ENCODE measurements around the gene TMUB2.

The TMUB2 gene

GRCh38 chr17:44176671-44177501 lies 9.9 kb upstream of the TMUB2 start:
- DNase-seq = no peak

- DNase-seq = no peak
Measured at GRCh38 chr17:44177640-44178039, 9.1 kb upstream of the TMUB2 start.

- no peak for DNase-seq
Measured at GRCh38 chr17:44178133-44178532, 8.6 kb upstream of the TMUB2 start.

- DNase-seq = no peak
Measured at GRCh38 chr17:44183024-44183423, 3.7 kb upstream of the TMUB2 start.

- DNase-seq = no peak
Measured at GRCh38 chr17:44184212-44184810, 2.5 kb upstream of the TMUB2 start.

- DNase-seq = peak; percentile 59
Measured at GRCh38 chr17:44187131-44187899, 543 bp downstream of the TMUB2 start.

GRCh38 chr17:44188576-44189403 lies 2.0 kb downstream of the TMUB2 start:
- DNase-seq = no peak

- no peak for DNase-seq
Measured at GRCh38 chr17:44190481-44190880, 3.7 kb downstream of the TMUB2 start.

- no peak for DNase-seq
Measured at GRCh38 chr17:44191369-44191768, 4.6 kb downstream of the TMUB2 start.

- DNase-seq = no peak
Measured at GRCh38 chr17:44191941-44192496, 5.2 kb downstream of the TMUB2 start.

- no peak for DNase-seq
Measured at GRCh38 chr17:44192750-44193149, 6.0 kb downstream of the TMUB2 start.

GRCh38 chr17:44193326-44194084 lies 6.7 kb downstream of the TMUB2 start:
- DNase-seq = no peak

- no peak for DNase-seq
Measured at GRCh38 chr17:44197107-44197506, 10.3 kb downstream of the TMUB2 start.

GRCh38 chr17:44197980-44198720 lies 11.4 kb downstream of the TMUB2 start:
- DNase-seq = peak; percentile 91

GRCh38 chr17:44198721-44199552 lies 12.2 kb downstream of the TMUB2 start:
- peak; percentile 77 for DNase-seq

- DNase-seq = peak; percentile 99
Measured at GRCh38 chr17:44199553-44200477, 13.0 kb downstream of the TMUB2 start, which contains the start of gene ATXN7L3. Gene ATXN7L3 (minus strand): TSS chr17:44199884. CDS start chr17:44198070, 1,814 bp downstream.

GRCh38 chr17:44200478-44201155 lies 13.8 kb downstream of the TMUB2 start:
- DNase-seq = no peak

GRCh38 chr17:44202756-44203155 lies 16.0 kb downstream of the TMUB2 start:
- no peak for DNase-seq
